ENCODE results near the gene CCT6B.
A peak's percentile ranks its signal among the peaks of the same experiment; 100 is the strongest.
"Not testable (repeated sequence)": the region's sequence is repeated elsewhere in the genome, so short reads cannot be mapped to it uniquely, and the experiment has no call there.

CCT6B gene

DNA sequence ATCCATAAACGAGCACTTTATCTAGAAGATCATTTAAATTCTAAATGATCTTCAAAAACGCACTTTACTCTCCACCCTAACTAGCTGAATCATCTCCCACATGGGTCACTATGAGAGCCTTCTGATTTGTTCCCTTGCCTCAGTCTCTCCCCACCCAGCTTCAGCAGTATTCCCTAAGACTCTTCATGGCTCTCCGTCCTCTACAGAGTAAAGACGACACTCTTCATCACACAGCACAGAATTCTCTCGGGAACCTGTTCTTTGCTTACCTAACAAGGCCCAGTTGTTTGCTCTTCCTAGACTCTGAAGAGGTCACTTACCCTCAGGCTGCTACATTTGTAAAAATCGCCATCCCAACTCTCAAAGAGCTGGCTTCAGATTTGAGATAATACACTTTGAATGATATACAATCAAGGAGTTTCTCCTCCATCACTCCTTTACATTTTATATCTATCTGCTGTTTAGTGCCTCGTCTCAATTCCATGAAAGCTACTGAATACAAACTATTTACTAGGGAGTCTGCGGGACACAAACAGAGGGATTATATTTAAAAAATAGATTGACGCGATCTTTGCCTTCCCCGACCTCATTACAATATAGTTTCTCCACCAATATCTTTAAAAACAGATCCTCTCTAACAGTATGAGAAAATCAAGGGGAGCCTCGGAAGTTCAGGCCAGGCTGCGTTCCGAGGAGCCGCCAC, 18.5 kb upstream of the CCT6B start:
- peak in 1 of 2 experiments; percentile 12 for DNase-seq

DNA sequence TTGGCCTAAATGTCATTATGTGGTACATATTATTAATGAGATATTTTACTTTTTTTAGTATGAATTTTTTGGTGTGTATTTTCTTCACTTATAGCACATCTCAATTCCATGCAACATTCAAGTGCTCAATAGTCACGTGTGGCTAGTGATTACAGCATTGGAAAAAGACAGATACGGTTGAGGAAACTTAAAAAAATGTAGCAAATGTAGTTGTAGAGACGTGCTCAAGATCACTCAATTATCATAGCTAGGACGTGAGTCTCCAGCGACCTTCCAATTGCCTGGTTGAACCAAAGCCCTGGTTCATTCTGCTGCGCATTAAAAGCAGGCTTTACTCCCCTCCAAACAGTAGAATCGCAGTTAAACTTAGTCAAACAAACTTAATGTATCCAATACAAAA, 17.9 kb upstream of the CCT6B start:
- DNase-seq: no peak

DNA sequence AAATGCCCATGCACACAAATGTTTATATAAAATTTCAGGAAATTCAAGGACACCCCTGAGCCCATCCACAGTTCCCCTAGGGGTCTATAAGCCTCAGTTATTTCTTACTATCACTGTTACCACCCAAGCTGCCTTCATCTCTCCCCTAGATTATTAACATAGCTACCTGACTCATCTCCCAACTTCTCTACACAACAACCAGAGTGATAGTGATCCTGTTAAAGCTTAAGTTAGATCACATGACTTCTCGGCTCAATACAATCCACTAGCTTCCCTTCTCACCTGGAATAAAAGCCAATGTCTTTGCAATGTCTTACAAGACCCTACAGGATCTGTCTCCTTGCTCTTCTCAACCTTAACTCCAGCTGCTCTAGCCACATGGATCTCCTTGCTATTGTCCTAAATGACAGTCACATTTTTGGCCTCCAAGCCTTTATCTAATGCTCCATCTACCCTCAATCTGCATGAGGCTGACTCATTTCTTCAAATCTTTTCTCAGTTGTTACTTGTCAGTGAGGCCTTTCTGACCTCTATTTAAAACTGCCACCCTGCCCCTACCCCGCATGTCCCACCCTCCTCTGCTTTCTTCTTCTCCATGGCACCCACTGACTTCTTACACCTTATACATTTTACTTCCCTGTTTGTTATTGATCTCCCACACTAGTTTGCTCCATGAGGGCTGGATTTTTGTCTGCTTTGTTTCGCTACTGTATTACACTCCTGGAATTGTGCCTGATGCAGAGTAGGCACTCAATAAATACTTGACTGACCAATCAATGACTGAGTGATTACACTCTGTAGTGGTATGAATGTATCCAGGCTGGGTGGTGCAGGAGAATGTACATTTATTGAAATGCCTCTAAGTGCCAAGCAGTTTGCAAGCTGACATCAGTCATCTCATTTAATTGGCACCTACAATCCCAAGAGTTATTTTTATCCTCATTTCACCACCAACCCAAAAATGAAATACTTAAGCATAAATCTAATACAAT, 13.8 kb upstream of the CCT6B start:
- no peak for DNase-seq

DNA sequence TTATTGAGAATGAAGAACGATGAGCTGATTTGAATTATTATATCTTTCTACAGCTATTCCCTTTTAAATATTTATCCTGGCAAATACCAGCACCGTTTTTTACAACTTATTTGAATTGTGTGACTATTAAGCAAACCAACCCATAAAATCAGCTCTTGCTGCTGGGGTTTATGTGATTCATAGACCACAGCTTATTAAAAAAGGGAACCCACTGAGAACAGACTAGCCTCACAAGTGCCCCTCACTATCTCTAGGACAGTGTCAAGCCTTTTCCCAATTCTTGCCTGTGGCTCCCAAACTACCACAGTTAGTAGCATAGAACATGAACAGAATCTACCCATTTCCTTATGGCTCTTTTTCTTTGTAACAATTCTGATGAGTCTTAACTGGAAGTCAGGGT, 12.9 kb upstream of the CCT6B start:
- no peak for DNase-seq

DNA sequence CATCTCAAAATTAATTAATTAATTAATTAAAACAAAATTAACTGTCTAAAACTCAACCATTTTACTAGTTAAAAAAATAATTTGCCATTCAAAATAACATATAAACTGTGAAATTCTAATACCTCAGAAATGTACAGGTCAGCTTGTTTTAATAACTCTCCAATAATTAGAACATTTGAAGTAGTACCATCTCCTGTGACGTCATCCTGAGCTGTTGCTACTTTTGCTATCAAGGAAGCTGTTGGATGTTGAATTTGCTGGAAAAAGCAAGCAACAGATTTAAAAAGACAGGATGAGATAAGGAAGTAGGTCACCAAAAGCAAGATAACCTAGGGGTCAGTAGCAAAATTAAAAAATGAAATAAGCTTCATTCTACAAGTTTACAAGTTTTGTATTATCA, 2.8 kb downstream of the CCT6B start:
- DNase-seq: no peak

DNA sequence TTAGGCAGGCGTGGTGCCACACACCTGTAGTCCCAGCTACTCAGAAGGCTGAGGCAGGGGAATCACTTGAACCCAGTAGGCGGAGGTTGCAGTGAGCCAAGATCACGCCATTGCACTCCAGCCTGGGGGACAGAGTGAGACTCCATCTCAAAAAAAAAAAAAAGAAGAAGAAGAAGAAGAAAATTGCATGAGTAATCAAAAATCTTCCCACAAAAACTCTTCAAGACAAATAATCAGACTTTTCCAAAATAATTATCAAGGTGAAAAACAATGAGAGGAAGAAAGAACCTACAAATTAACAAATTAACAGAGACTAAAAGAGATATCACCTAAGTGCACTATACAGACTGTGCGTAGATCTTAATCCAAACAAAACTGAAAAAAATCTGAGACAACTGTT, 10.5 kb downstream of the CCT6B start:
- DNase-seq: not testable (repeated sequence)

DNA sequence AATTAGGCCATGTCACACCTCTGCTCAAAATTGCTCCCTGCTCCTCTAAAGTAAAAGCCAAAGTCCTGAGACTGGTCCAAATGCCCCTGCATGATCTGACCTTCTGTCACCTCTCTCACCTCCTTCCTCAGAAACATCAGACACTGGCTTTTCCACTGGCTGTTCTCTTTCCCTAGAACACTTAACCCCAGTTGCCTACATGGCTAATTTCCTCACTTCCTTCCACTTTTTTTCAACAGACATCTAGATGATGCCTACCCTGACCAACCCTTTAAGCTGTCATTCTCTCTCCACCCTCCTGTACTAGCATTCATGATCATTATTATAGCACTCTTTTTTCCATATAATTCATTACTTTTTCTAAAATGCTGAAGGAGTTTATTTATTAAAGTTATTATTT, 31.0 kb downstream of the CCT6B start:
- no peak for DNase-seq

DNA sequence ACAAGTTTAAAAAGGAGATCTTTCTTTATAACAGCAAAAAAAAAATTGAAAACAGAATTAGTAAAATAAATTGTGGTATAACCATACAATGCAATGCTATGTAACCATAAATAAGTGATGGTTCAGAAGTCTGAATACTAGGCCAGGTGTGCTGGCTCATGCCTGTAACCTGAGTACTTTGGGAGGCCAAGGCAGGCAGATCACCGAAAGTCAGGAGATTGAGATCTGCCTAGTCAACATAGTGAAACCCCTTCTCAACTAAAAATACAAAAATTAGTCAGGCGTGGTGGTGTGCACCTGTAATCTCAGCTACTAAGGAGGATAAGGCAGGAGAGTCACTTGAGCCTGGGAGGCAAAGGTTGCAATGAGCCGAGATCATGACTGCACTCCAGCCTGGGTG, 34.6 kb downstream of the CCT6B start:
- no peak for DNase-seq

DNA sequence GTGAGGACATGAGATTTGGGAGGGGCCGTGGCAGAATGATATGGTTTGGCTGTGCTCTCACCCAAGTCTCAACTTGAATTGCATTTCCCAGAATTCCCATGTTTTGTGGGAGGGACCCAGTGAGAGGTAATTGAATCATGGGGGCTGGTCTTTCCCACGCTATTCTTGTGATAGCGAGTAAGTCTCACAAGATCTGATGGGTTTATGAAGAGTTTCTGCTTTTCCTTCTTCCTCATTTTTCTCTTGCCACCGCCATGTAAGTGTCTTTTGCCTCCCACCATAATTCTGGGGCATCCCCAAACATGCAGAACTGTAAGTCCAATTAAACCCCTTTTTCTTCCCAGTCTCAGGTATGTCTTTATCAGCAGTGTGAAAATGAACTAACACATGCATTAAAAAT, 40.6 kb downstream of the CCT6B start:
- no peak for DNase-seq

DNA sequence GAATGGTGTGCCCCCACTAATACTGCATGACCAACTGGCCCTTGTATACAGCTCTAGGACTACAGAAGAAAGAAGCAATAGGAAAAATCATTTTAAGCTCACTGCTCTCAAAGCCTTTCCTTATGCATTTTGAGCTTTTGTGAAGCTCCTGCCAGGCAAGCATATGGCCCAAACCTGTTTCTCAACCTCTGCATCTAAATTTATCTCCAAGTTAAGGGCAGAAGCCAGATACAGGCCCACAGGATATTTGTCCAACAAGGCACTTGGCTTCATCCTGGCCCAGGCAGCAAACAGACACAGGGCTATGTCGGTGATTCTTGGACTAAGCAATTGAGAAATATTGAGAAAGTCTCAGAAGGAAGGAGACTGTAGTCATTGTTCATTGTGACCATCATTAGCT, 43.9 kb downstream of the CCT6B start:
- DNase-seq: no peak

DNA sequence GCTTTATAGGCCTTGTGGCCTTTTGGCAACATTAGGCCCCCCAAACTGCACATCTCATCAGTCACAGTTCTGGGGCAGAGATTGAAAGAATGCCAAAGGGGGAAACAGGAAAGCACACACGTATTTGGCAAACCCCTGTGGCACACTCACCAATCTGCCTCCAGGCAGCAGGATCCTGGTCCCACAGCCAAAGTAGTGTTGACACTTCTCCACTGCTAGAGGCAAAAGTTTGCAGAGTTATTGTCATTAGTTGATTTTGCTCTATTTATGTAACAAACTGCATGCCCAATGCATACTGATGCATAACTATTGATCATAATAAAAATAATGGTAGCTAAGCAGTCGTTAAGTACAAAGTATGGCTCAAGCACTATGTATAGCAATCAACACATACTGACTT, 45.1 kb downstream of the CCT6B start:
- DNase-seq: no peak

DNA sequence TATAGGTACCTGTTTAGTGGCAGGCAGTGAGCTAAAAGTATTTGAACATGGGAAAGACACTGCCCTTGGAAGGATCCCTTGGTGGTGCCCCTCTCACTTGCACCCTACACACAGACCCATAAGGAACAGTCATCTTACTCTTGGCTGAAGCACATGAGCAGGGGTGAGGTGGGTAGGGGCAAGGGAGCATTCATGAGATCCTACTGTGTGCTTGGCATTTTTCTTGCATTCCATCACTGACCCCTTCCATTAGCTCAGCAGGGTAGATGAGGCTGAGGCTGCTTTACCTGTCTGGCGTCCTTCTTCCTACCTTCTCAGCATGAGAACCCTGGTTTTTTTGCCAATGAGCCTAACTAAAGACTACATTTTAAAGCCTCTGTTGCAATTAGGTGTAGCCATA, 48.3 kb downstream of the CCT6B start:
- DNase-seq: no peak

DNA sequence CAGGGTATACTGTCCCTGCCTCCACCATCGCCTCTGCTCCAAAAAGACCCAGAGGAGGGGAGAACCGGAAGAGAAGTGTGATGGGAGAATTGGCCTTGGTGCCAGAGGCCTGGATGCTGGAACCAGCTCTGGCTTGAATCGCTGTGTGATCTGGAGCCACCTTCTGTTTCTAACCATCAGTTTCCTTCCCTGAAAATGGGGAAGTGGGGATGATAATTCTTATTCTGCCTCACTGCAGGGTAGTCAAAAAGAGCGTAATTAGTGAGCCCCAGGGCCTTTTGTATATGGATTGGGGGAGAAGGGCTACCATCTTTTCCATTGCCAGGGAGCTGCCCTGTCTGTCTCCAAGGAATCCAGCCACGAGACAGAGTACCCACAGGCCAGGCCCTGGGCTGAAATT, 52.2 kb downstream of the CCT6B start:
- no peak for DNase-seq

DNA sequence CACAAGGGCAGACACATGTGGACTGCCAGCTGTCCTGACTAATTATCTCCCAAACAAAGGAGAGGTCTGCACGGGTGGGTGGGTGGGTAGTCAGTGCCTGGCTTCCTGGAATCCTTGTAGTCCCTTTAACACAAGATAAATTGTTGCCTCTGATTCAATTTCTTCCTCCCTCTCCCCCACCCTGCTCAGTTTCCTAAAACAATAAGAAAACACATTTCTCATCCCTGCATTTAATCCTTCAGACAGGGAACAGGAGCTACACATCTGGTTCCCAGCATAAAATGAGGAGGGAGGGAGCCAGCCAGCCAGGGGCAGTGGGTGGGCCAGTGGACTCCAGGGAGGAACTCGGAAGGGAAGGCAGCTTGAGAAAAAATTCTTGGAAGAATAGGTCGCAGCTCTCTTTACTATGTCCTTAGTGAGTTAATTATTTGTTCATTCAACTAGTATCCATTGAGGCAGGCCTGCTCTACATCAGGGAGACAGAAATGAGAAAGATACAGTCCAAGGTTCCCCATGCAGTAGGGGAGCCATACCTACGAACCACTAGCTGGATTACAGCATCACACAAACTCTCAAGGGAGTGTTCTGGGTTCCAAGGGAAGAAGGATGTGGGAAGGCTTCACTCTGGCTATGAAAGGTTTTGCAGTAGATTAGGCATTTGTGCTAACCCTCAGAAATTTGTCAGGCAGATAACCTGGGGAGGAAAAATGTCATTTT, 58.3 kb downstream of the CCT6B start:
- DNase-seq: no peak

DNA sequence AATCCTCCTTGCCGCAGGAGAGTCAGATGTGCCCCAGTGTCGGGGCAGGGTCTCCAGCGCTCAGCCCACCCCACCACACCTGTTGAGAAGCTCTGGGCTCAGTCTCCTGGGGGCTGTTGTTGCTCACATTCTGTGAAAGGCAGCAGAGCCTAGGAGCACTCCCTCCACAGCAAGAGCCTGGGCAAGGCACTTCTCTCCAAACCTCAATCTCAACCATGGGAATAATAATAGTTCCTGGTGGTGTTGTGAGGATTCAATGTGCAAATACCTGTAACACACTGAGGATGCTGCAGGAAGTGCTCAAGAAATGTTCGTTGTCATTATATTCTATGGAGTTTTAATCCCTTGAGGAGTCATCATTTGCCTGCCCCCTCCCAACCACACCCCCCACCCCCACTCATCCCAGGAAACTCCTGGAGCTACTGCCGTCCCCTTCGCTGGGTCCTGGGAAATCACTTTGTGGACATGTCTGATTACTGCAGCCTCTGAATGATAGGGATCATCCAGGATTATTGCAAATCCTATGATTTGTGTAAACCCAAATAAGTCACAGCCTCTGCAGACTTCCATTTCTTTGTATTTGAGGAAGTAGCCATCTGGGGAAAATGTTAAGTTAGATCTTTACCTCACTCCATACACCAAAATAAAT, 61.5 kb downstream of the CCT6B start:
- DNase-seq: no peak

DNA sequence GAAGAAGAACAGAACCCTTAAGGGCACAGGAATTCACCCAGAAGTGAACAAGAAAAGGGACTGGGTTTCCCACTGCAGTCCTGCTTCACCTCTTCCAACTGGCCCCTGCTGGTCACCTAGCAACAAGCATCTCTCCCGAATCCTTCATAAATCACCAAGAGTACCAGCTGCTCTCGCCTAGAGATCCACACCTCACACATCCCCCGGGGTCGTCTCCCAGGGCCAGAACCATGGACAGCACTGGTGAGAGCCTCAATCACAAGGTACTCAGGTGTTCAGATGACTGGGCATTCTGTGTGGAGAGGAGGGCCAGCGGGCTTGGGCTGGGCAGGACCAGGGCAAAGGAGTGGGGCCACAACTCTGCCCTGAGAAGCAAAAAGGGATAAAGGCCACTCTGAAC, 65.9 kb downstream of the CCT6B start:
- peak in 1 of 2 experiments; percentile 4 for DNase-seq

DNA sequence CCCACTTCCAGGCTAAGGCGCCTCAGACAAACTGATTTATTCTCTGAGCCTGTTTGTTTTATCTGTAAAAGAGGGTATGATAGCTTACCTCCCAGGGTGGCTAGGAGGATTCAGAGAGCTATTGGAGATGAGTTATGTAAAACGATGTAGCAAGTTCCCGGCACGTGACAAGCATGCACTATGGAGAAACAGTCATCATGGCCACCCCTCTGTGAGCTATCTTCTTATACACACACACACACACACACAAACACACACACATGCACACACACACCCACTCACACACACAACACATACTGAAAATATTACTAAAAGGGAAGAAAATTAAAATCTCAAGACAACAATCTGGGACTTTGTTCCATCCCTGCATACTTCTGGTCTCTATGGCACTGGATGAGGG, 66.3 kb downstream of the CCT6B start:
- no peak for DNase-seq

DNA sequence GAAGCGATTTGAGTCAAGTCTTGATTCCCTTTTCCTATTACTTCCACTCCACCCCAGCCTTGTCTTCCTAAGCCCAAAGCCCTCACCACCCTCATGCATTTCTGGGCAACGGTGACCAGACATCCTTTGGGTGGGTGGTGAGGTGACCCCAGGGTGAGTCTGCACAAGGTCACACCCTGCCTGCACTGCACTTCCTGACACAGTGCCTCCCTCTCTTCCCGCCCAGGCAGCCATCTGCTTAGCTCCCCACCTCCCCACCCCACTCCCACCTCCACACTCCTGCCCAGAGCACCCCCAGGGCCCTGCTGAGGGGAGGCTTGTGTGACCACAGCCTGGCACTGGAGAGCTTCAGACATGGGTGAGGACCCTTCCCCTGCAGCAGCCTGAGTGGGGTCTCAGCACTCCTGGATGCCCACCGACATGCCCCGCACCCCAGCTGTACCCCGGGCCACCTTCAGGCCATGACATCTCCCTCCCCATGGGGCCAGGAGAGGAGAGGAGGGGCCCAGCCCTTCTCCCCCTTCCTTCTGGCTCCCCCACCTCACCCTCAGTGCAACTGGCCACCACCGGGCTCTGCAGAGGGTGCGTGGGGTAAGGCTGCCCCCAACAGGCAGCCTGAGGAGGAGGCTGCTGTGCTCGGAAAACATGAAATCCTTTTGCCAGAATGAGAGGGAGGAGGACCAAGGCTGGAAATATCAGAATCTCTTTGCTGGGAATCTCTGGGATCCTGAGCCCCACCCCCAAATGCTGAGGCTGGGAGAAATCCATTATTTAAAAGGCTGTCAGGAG, 68.6 kb downstream of the CCT6B start:
- peak; percentile 1 to 69 for DNase-seq

DNA sequence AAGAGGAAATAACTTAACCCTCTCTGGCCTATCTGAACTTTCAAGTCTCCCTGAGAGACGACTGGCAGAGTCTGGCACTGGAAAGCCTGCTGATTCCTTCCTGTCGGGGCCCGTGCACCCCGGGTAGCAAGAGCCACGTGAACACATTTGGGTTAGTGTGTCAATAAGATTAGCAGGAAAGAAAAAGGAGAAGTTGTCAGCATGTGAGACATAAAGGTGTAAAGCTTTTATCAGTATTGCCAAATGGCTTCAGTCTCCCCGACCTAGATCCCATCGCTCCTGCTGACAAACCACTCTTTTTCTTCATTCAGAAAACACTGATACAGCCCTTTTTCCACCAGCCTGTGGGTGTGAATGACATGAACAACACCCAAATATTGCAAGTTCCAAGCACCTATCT, 74.4 kb downstream of the CCT6B start:
- DNase-seq: no peak

DNA sequence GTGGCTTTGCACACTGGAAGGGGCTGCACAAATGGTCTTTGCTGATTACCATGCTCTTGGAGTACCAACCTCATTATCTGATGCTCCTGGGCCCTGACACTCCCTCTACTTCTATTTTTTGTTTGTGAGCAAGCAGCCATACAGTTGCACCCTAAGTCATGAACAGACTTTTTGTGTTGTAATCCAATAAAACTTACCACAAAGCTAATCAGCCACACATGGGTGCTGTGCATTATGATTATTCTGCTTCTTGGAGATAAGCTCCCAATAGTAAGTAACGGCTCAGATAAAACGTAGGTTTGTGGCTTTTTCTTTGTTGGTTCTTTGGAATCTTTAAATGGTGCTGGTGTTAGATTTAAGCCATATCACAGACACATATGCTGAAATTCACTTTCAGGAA, 76.2 kb downstream of the CCT6B start:
- no peak for DNase-seq

DNA sequence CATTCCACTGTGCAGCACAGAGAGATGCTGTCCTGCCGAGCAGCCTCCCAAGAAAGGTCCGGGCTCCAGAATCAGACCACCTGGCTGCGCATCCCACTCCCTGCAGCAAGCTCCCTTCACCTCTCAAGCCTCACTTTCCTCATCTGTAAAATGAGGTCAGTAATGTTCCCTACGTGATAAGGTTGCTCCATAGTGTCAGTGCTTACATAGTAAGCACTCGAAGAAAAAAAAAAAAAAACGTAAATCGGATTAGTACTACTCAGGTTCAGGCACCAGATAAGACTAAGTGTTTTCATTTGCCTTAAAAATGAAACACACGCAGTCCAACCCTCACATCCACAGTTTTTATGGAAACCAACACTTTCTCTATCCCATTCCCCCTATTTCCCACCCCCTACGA, 76.7 kb downstream of the CCT6B start:
- no peak for DNase-seq
